H1 (cell line): ENCODE results near the gene ZNF155. TPM values are rescaled to one million over a fixed set of nuclear protein-coding genes. Genes with fewer than 3 reads are reported as not detected.

ENCODE experiments used
- CTCF ChIA-PET: fragments of 300-600 bp; sonication (Branson Sonifier 250); formaldehyde crosslinking; loops from one replicate; lab custom pipeline; 2021; ENCODE audit not compliant: partially characterized antibody; lab: Charles Lee
- POLR2A ChIA-PET: fragments of 300-600 bp; sonication (Branson Sonifier 250); formaldehyde crosslinking; loops from one replicate; lab custom pipeline; 2021; ENCODE audit warnings: inconsistent platforms; ENCODE audit not compliant: partially characterized antibody; lab: Charles Lee
- DNase-seq, 2 experiments: peaks; one replicate each; pipeline versions ENCODE4 v3.0.0 to v3.0.0-alpha.2; 2010 to 2022; ENCODE audit warnings: low spot score in 2 of 2, low read depth in 1 of 2, mixed read lengths in 1 of 2
- FAIRE-seq: peaks from 2 replicates; lab custom pipeline; 2011; peaks lifted over from hg19 to GRCh38; lab: Jason Lieb, UNC
- H2AFZ ChIP-seq: 2 replicates; pipeline ENCODE4 v1.8.1; 2012; ENCODE audit warnings: low read length, inconsistent platforms
- H2AK5ac ChIP-seq: 2 replicates; pipeline ENCODE4 v1.6.1; 2013; ENCODE audit warnings: low read depth, low read length
- H2BK120ac ChIP-seq: replicated peaks from 2 replicates; pipeline ENCODE3; 2013; ENCODE audit warnings: low read depth, low read length, inconsistent platforms
- H2BK12ac ChIP-seq: 2 replicates; pipeline ENCODE4 v1.6.1; 2013; ENCODE audit warnings: low read depth, low read length
- H2BK15ac ChIP-seq: 2 replicates; pipeline ENCODE4 v1.6.1; 2013; ENCODE audit warnings: low read length
- H2BK20ac ChIP-seq: 2 replicates; pipeline ENCODE4 v1.6.1; 2013; ENCODE audit warnings: low read length
- H2BK5ac ChIP-seq: 2 replicates; pipeline ENCODE4 v1.6.1; 2013; ENCODE audit warnings: low read depth, low read length
- H3K14ac ChIP-seq: 2 replicates; pipeline ENCODE4 v1.6.1; 2013; ENCODE audit warnings: inconsistent platforms; ENCODE audit not compliant: insufficient read length
- H3K18ac ChIP-seq: 2 replicates; pipeline ENCODE4 v1.6.1; 2013; ENCODE audit warnings: low read length; ENCODE audit errors: extremely low read depth
- H3K23ac ChIP-seq: 2 replicates; pipeline ENCODE4 v1.6.1; 2013; ENCODE audit warnings: inconsistent platforms; ENCODE audit not compliant: insufficient read length
- H3K23me2 ChIP-seq: 2 replicates; pipeline ENCODE4 v1.6.1; 2013; ENCODE audit warnings: low read depth, low read length
- H3K27ac ChIP-seq: 2 replicates; pipeline ENCODE4 v1.6.1; 2011; ENCODE audit warnings: low read depth, low read length, inconsistent platforms
- H3K27me3 ChIP-seq, 4 experiments: replicated peaks in 1 of 4; 1 replicate in 1 of 4; 2 replicates in 3 of 4; pipeline versions ENCODE4 v1.6.1 to v1.8.1; 2011 to 2013; ENCODE audit warnings: low read length in 3 of 4, mild to moderate bottlenecking in 3 of 4, inconsistent platforms in 2 of 4, mixed read lengths in 2 of 4, moderate library complexity in 1 of 4; ENCODE audit not compliant: control insufficient read depth in 3 of 4, insufficient read depth in 3 of 4; ENCODE audit errors: extremely low read depth in 1 of 4
- H3K36me3 ChIP-seq, 4 experiments: 2 replicates each; pipeline versions ENCODE4 v1.6.1 to v1.8.1; 2011 to 2013; ENCODE audit warnings: mild to moderate bottlenecking in 4 of 4, low read length in 3 of 4, moderate library complexity in 2 of 4, control low read depth in 1 of 4, inconsistent platforms in 1 of 4; ENCODE audit not compliant: insufficient read depth in 4 of 4, control insufficient read depth in 2 of 4
- H3K4ac ChIP-seq: replicated peaks from 2 replicates; pipeline ENCODE3; 2013; ENCODE audit warnings: low read length, low read depth, mixed read lengths, inconsistent platforms; ENCODE audit not compliant: insufficient read length
- H3K4me1 ChIP-seq, 4 experiments: replicated peaks in 1 of 4; 1 replicate in 1 of 4; 2 replicates in 3 of 4; pipeline versions ENCODE4 v1.6.1 to v1.8.1; 2011 to 2013; ENCODE audit warnings: low read length in 3 of 4, inconsistent platforms in 2 of 4, mixed read lengths in 1 of 4; ENCODE audit not compliant: insufficient read depth in 4 of 4, control insufficient read depth in 3 of 4
- H3K4me2 ChIP-seq, 2 experiments: 2 replicates each; pipeline versions ENCODE4 v1.6.1 to v1.8.1; 2011 to 2013; ENCODE audit warnings: low read depth in 2 of 2, low read length in 2 of 2, control low read depth in 1 of 2, inconsistent platforms in 1 of 2, mild to moderate bottlenecking in 1 of 2; ENCODE audit not compliant: insufficient read depth in 1 of 2
- H3K4me3 ChIP-seq, 4 experiments: fragments of 200-600, 300-600 bp in 1 of 4; sonication (generic), shearing (Covaris generic), sonication (Bioruptor Twin) in 1 of 4; 2 replicates each; pipeline versions ENCODE4 v1.5.1 to v1.8.1; 2011 to 2016; ENCODE audit warnings: low read length in 4 of 4, low read depth in 3 of 4, control low read depth in 2 of 4, inconsistent platforms in 2 of 4, mild to moderate bottlenecking in 2 of 4, mixed read lengths in 1 of 4, moderate library complexity in 1 of 4; ENCODE audit not compliant: insufficient read depth in 2 of 4; ENCODE audit errors: extremely low read depth in 1 of 4
- H3K56ac ChIP-seq: replicated peaks from 2 replicates; pipeline ENCODE3; 2013; ENCODE audit warnings: low read depth, mild to moderate bottlenecking, mixed read lengths, low read length, inconsistent platforms; ENCODE audit not compliant: insufficient read length
- H3K79me1 ChIP-seq: 2 replicates; pipeline ENCODE4 v1.6.1; 2013; ENCODE audit warnings: low read depth, low read length, control low read depth
- H3K79me2 ChIP-seq, 2 experiments: 2 replicates each; pipeline versions ENCODE4 v1.6.1 to v1.8.1; 2012 to 2013; ENCODE audit warnings: low read length in 2 of 2, mild to moderate bottlenecking in 2 of 2, inconsistent platforms in 1 of 2; ENCODE audit not compliant: insufficient read depth in 2 of 2, control insufficient read depth in 1 of 2
- H3K9ac ChIP-seq, 4 experiments: replicated peaks in 1 of 4; 1 replicate in 1 of 4; 2 replicates in 3 of 4; pipeline versions ENCODE4 v1.6.1 to v1.8.1; 2011 to 2013; ENCODE audit warnings: low read depth in 3 of 4, low read length in 3 of 4, control low read depth in 2 of 4, mild to moderate bottlenecking in 2 of 4, moderate library complexity in 2 of 4, inconsistent platforms in 1 of 4; ENCODE audit errors: extremely low read depth in 1 of 4
- H3K9me3 ChIP-seq, 2 experiments: 2 replicates each; pipeline versions ENCODE4 v1.6.1 to v1.8.1; 2012 to 2013; ENCODE audit warnings: mild to moderate bottlenecking in 2 of 2, moderate library complexity in 2 of 2, control low read depth in 1 of 2, inconsistent platforms in 1 of 2, low read depth in 1 of 2, low read length in 1 of 2, mixed read lengths in 1 of 2; ENCODE audit not compliant: insufficient read depth in 2 of 2
- H4K20me1 ChIP-seq, 2 experiments: replicated peaks in 1 of 2; 2 replicates each; pipeline versions ENCODE3 to v1.8.1; 2011 to 2013; ENCODE audit warnings: inconsistent platforms in 2 of 2, low read length in 2 of 2, mild to moderate bottlenecking in 1 of 2; ENCODE audit not compliant: insufficient read depth in 2 of 2, control insufficient read depth in 1 of 2
- H4K5ac ChIP-seq: 2 replicates; pipeline ENCODE4 v1.6.1; 2013; ENCODE audit warnings: low read length, low read depth, mixed read lengths, inconsistent platforms; ENCODE audit not compliant: insufficient read length
- H4K8ac ChIP-seq: 2 replicates; pipeline ENCODE4 v1.8.0; 2013; ENCODE audit warnings: mild to moderate bottlenecking, moderate library complexity, low read length, inconsistent platforms; ENCODE audit not compliant: insufficient read depth; ENCODE audit errors: extremely low read depth
- H4K91ac ChIP-seq: replicated peaks from 2 replicates; pipeline ENCODE3; 2013; ENCODE audit warnings: low read length, mixed read lengths, inconsistent platforms; ENCODE audit not compliant: insufficient read length
- CHD1 ChIP-seq: IDR thresholded peaks from 2 replicates; pipeline ENCODE4 v1.6.1; 2012; ENCODE audit warnings: low read depth, low read length, improper control_type of control experiment
- JUN ChIP-seq: IDR thresholded peaks from 2 replicates; pipeline ENCODE4 v1.6.1; 2011; ENCODE audit warnings: low read depth, mild to moderate bottlenecking, improper control_type of control experiment, low read length
- PHF8 ChIP-seq: fragments of 200-600 bp; sonication (generic); conservative IDR thresholded peaks from 2 replicates; pipeline ENCODE4 v1.7.1; 2012; ENCODE audit warnings: low read depth, mild to moderate bottlenecking, inconsistent platforms, low read length, moderate library complexity
- SP4 ChIP-seq: IDR thresholded peaks from 2 replicates; pipeline ENCODE4 v1.6.1; 2012; ENCODE audit warnings: low read length, inconsistent platforms
- WGBS, 2 experiments: shearing (Covaris generic) in 1 of 2; methylation state at CpG; one replicate each; pipeline versions ENCODE4 v1.1.6 to v1.1.7; 2013 to 2015; ENCODE audit warnings: low lambda C conversion rate in 2 of 2, mixed read lengths in 2 of 2, inconsistent platforms in 1 of 2, low coverage in 1 of 2, missing lambda C conversion rate in 1 of 2; ENCODE audit not compliant: insufficient replicate concordance in 2 of 2, insufficient coverage in 1 of 2, insufficient read length in 1 of 2; ENCODE audit errors: extremely low coverage in 1 of 2, missing lambda C conversion rate in 1 of 2; 5-methylcytosine and 5-hydroxymethylcytosine counted together
- polyA plus RNA-seq, 7 experiments: library from polyadenylated mRNA; depleted of rRNA in 3 of 7; stranded (reverse) in 5 of 7; unstranded in 2 of 7; fragments of >200 nt in 5 of 7; fragments of 200-250 nt in 2 of 7; gene quantifications; 1 replicate in 5 of 7; 2 replicates in 1 of 7; 4 replicates in 1 of 7; pipeline versions ENCODE4 v1.2.1 to v1.2.3, GENCODE V29; 2011 to 2013; ENCODE audit warnings: missing spikeins in 2 of 7, mixed read lengths in 2 of 7
- total RNA-seq: library from RNA; stranded (reverse); fragmentation: NEBNext Ultra II Directional; extraction: Animal tissue kit (Norgen Biotek cat#: 25700); gene quantifications from 2 replicates; pipeline ENCODE4 v1.2.1, GENCODE V29; 2021

The ZNF155 gene
- total and polyA plus RNA-seq, 2 of the 8 experiments (the other 6 are each of a cell fraction or from before 2014, with no cell fraction given) = 3.1 to 9.0 TPM

- FAIRE-seq (no peak), DNase-seq (no peak)
- H3K9me3 ChIP-seq = peaks cover 51 to 58% of the 10 kb centered on the region in 2 experiments
- no peaks in the 10 kb centered on the region for H3K79me2 ChIP-seq
- H3K18ac ChIP-seq = no peak overlapping the region
- no peak overlapping the region for H3K23ac ChIP-seq
- H3K36me3 ChIP-seq = peaks cover 5 to 31% (median 18%) of the 10 kb centered on the region in 4 experiments; a peak in 6 of 8 replicates
- H4K5ac ChIP-seq = no peak overlapping the region
- no peak overlapping the region for H3K14ac ChIP-seq
- H2BK120ac ChIP-seq = no peak overlapping the region
- 60% methylated on average over 4 of the region's 4 CpGs; no CpG with 5 or more reads in 1 of the 2 experiments for WGBS, 2 experiments
- H4K91ac ChIP-seq = no peak overlapping the region
- H4K20me1 ChIP-seq = no peaks in the 10 kb centered on the region
- H2BK20ac ChIP-seq = no peak overlapping the region
- H3K27me3 ChIP-seq = no peaks in the 10 kb centered on the region
- no peaks in the 10 kb centered on the region for H3K79me1 ChIP-seq
- POLR2A ChIA-PET = no interaction called here
- H2BK15ac ChIP-seq = no peak overlapping the region
- H3K4me3 ChIP-seq = no peak overlapping the region
- no peak overlapping the region for H2BK5ac ChIP-seq
- no peak for TF ChIP-seq PHF8
- TF ChIP-seq JUN = no peak
- TF ChIP-seq CHD1 = no peak
- TF ChIP-seq SP4 = no peak
- H3K56ac ChIP-seq = no peak overlapping the region
- no peaks in the 10 kb centered on the region for H3K4me1 ChIP-seq
- no peak overlapping the region for H3K9ac ChIP-seq
- H2AFZ ChIP-seq = no peak overlapping the region
- no peak overlapping the region for H3K4me2 ChIP-seq
- no peaks in the 10 kb centered on the region for H3K23me2 ChIP-seq
- H2AK5ac ChIP-seq = no peak overlapping the region
- no peak overlapping the region for H2BK12ac ChIP-seq
- H3K27ac ChIP-seq = no peak overlapping the region
- CTCF ChIA-PET = no interaction called here
- H4K8ac ChIP-seq = no peak overlapping the region
- no peak overlapping the region for H3K4ac ChIP-seq
Observed at GRCh38 chr19:43960411-43960810, 23.6 kb upstream of the ZNF155 start.
